GM15510 (cell line): ENCODE data around the gene EXOC4.

ENCODE experiments used
- POLR2A ChIP-seq: IDR thresholded peaks from 3 replicates; pipeline ENCODE4 v1.6.1; 2011; ENCODE audit warnings: borderline replicate concordance; ENCODE audit not compliant: insufficient read length; ENCODE audit errors: extremely low read depth

The EXOC4 gene

GRCh38 chr7:133850497-133851280, 597.8 kb downstream of the EXOC4 start:
- no peak for TF ChIP-seq POLR2A

- TF ChIP-seq POLR2A: no peak
These were observed 598.5 kb downstream of the EXOC4 start for GRCh38 chr7:133851411-133851810.

DNA sequence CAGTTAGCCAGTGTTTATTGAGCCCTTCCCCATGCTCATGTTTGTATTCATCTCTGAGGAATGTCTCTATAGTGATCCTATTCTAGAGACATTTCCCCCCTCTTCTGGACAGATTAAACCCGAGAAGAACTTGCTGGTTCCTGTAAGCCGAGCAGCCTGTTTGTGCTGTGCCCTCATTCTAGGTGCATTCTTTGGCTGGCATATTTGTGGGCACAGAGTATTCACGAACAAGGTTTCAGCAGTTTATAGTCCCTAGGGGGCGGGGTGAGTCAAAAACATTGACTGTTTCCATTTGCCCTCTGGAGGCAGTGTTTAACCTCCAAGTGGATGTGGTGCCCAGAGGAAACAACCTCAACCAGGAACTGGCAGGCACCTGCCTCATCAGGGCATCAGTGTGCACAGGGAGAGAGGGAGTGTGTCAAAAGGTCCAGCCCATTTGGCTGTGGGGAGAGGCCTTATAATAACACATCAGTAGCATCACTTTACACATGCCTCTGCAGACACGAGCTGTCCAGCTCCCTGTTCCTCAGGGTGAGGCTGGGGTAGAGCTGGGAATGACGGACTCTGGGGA, 600.9 kb downstream of the EXOC4 start:
- TF ChIP-seq POLR2A: no peak

- TF ChIP-seq POLR2A: no peak
These were observed 601.9 kb downstream of the EXOC4 start for GRCh38 chr7:133854739-133855138.

DNA sequence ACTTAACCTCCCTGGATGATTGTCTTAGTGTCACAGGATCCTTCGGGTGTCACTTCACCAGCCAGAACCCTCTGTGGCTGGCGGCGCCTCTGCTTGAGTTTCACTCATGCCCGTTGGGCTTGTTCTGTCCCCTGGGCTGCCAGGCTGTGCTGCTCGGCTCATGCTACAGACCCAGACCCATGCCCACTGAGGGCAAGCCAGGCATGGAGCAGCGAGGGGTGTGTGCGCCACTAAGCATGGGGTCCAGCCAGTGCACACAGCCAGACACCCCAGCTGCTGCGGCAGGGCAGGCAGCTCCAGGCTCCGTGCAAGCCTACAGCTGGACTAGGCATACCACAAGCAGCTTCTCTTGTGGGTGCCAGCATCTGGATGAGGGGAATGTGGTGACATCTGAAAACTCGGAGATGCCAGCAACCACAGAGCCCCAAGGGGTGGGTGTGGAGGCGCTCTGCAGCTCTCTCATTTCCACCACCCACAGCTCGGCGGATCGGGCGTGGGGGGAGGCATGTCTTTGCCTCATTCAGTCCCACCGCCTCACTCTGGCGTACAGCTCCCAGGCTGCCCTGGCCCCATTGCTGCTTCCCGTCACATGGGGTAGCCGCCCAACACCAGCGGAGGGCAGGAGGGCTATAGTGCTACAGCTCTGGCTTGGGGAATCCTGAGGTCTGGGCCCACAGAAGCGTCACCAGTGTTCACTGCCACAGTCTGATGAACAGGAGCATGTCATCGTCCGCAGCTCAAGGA, 604.7 kb downstream of the EXOC4 start:
- no peak for TF ChIP-seq POLR2A

GRCh38 chr7:133858311-133858710, 605.4 kb downstream of the EXOC4 start:
- no peak for TF ChIP-seq POLR2A

- TF ChIP-seq POLR2A: no peak
These were observed 606.4 kb downstream of the EXOC4 start for GRCh38 chr7:133859231-133859630.

DNA sequence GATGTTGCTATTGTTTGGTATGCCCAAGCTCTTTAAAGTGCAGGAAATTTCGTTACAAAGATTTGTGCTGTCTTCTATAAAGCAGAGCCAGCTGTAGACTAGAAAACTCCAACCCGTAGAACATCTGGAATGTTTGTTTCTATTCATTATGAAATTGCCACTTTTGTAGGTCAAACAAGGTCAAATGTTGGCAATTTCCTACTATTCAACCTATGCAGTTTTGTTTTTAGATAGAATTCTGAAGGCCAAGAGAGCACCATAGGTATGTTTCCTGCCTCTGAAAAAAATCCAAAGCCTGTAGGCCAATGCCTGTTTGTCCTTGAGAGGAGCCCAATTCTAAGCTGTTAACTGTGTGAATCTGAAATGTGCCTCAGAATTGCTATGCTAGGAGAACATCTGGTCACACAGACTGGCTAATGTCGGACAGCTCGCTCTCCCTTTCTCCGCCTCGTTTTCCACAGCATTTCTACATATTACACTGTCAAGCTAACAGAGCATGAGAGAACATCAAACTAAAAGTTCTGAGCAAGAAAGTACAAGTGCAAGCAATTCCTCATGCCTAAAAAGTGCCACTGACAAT, 607.1 kb downstream of the EXOC4 start:
- no peak for TF ChIP-seq POLR2A

DNA sequence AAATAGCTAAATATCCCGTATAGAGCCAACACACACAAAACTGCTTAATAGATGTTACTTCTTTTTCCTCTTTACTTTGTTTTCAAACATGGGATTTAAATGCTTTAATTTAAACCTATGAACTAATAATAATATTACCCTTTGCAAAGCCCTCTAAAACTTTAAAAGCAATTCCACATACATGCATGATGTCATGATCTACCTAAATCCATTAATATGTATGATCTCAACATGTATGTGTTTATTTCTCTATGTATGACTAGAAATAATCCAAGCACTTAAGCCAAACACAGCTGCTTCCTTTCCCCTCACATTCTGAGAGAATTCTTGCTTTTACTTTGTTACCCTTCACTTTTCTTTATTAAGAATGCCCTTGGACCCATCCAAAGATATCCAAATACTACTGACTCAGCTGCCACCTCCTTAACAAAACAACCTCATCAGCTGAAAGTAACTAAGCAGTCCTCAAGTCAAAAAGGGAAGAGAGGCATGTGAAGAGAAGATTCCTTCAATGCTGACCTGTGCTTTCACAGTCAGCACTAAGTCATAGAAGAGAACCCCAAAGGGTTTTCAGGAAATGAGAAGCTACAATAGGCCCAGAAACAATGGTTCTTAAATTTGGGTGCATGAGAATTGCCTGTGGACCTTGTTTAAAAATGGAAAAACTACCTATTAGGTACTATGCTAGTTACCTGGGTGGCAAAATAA, 607.9 kb downstream of the EXOC4 start:
- no peak for TF ChIP-seq POLR2A

GRCh38 chr7:133861876-133862275, 609.0 kb downstream of the EXOC4 start:
- TF ChIP-seq POLR2A: no peak

DNA sequence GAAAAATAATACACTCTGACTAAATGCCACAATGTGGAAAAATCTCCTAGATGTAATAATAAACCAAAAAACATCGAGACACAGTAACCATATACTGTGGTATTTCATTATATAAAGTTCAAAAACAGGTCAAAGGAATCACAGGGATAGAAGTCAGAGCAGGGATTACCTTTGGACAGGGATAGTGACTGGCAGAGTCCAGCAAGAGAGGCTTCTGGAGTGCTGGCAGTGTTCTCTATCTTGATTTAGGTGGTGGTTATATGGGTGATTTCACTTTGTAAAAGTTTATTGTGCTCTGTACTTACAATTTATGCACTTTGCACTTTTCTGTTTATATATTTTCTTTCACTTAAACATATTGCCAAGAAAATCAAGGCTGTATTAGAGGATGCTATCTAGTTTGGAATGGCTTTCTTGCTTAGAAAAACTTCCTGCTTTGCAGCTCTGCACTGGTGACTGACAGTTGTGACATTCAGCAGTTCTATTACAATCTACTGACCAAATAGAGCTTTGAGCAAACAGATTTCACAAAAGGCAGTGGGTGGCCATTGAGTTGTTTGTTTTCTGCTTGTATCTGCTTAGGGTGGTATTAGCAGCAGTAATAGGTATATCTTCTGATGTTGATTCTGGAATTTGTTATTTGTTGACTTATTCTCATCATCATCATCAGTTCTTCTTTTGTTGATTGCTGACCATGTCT, 610.6 kb downstream of the EXOC4 start:
- no peak for TF ChIP-seq POLR2A

- no peak for TF ChIP-seq POLR2A
These were observed 616.7 kb downstream of the EXOC4 start for GRCh38 chr7:133869556-133869955.

DNA sequence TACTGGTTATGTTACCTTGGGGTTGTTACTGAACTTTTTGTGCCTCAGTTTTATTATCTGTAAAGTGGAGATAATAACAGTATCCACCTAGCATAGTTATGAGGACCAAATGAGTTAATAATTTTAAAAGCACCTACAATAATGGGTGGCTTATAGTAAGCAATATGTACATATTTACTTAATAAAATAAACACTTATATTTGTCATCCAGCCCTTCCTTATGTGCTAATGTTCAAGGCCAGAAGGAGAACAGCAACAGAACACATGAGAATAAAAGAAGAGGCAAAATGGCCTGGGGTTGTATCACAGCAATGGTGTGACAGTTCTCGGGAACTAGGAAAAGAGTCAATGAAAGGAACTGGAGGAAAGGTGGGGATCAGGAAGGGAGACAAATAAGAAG, 618.9 kb downstream of the EXOC4 start:
- TF ChIP-seq POLR2A: no peak

- no peak for TF ChIP-seq POLR2A
These were observed 620.3 kb downstream of the EXOC4 start for GRCh38 chr7:133873187-133873586.
